T follicular helper cell (primary cell): Measurements from ENCODE around the gene MIGA2.
A peak's percentile ranks its signal among the peaks of the same experiment; 100 is the strongest.

Source experiments
- DNase-seq: peaks from one replicate; pipeline ENCODE4 v3.0.0-alpha.2; 2020; ENCODE audit warnings: low read depth

Gene MIGA2

GRCh38 chr9:129071526-129072126, 35.2 kb downstream of the MIGA2 start:
- no peak for DNase-seq

GRCh38 chr9:129072171-129072570, 35.7 kb downstream of the MIGA2 start:
- DNase-seq: no peak

GRCh38 chr9:129073404-129073803, 37.0 kb downstream of the MIGA2 start:
- no peak for DNase-seq

- no peak for DNase-seq
Observed at GRCh38 chr9:129074106-129074505, 37.7 kb downstream of the MIGA2 start.

- DNase-seq: no peak
Observed at GRCh38 chr9:129075996-129076639, 39.7 kb downstream of the MIGA2 start.

GRCh38 chr9:129076640-129077037, 40.2 kb downstream of the MIGA2 start:
- DNase-seq: no peak

GRCh38 chr9:129077236-129077635, 40.8 kb downstream of the MIGA2 start:
- no peak for DNase-seq

GRCh38 chr9:129078691-129079503, 42.5 kb downstream of the MIGA2 start:
- DNase-seq: no peak

GRCh38 chr9:129079829-129080228, 43.4 kb downstream of the MIGA2 start:
- DNase-seq: no peak

GRCh38 chr9:129080298-129080600, 43.8 kb downstream of the MIGA2 start:
- DNase-seq: no peak

- peak; percentile 97 for DNase-seq
Observed at GRCh38 chr9:129080601-129081387, 44.4 kb downstream of the MIGA2 start, which contains the start of gene DOLPP1. Gene DOLPP1 (plus strand): TSS chr9:129081111. CDS start chr9:129081132, 21 bp downstream.

GRCh38 chr9:129081388-129081904, 45.0 kb downstream of the MIGA2 start:
- no peak for DNase-seq

GRCh38 chr9:129084087-129084486, 47.7 kb downstream of the MIGA2 start:
- DNase-seq: no peak

GRCh38 chr9:129089246-129089645, 52.8 kb downstream of the MIGA2 start:
- DNase-seq: no peak

GRCh38 chr9:129093602-129094386, 57.4 kb downstream of the MIGA2 start:
- DNase-seq: no peak

GRCh38 chr9:129094387-129095169, 58.2 kb downstream of the MIGA2 start:
- no peak for DNase-seq

- DNase-seq: no peak
Observed at GRCh38 chr9:129095170-129095667, 58.8 kb downstream of the MIGA2 start.

GRCh38 chr9:129095908-129096307, 59.5 kb downstream of the MIGA2 start:
- DNase-seq: no peak

- DNase-seq: no peak
Observed at GRCh38 chr9:129097671-129098306, 61.4 kb downstream of the MIGA2 start.

- no peak for DNase-seq
Observed at GRCh38 chr9:129098328-129098727, 61.9 kb downstream of the MIGA2 start.
